Globus pallidus (tissue), 1 donor: ENCODE data around the gene CDC42BPG.

Experiments used
- DNase-seq: peaks from one replicate; pipeline ENCODE4 v3.0.0-alpha.2; 2015; ENCODE audit warnings: low spot score

CDC42BPG gene

DNA sequence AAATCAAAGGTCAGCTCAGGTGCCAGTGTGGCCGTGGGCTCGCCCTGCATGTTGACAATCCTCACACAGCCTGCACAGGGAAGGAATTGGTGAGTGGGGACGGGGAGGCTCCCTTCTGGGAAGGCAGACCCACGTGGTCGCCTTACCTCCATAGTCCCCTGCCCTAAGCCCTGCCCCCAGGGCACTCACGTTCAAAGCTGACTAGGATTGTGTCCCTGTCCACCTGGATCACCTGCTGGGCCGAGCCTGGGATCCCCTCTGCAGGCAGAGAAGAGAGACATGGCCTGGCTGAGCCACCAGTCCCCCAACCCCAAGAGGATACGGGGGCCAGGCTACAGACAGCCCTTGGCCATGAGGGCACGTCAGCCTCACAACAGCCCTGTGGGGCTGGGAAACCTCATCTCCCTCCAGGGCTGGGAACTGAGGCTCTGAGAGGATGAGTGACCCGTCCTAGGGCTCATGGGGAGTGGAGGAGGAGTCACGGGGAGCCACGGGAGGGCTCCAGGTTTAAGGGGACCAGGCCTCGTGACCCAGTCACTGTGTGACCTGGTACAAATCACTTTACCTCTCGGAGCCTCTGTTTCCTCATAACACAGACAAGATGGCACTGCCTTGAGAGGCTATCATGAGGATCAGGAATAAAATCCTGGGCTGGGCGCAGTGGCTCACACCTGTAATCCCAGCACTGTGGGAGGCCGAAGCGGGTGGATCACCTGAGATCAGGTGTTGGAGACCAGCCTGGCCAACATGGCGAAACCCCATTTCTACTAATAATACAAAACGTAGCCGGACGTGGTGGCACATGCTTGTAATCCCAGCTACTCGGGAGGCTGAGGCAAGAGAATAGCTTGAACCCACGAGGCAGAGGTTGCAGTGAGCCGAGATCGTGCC, 54.0 kb downstream of the CDC42BPG start:
- DNase-seq = no peak

DNA sequence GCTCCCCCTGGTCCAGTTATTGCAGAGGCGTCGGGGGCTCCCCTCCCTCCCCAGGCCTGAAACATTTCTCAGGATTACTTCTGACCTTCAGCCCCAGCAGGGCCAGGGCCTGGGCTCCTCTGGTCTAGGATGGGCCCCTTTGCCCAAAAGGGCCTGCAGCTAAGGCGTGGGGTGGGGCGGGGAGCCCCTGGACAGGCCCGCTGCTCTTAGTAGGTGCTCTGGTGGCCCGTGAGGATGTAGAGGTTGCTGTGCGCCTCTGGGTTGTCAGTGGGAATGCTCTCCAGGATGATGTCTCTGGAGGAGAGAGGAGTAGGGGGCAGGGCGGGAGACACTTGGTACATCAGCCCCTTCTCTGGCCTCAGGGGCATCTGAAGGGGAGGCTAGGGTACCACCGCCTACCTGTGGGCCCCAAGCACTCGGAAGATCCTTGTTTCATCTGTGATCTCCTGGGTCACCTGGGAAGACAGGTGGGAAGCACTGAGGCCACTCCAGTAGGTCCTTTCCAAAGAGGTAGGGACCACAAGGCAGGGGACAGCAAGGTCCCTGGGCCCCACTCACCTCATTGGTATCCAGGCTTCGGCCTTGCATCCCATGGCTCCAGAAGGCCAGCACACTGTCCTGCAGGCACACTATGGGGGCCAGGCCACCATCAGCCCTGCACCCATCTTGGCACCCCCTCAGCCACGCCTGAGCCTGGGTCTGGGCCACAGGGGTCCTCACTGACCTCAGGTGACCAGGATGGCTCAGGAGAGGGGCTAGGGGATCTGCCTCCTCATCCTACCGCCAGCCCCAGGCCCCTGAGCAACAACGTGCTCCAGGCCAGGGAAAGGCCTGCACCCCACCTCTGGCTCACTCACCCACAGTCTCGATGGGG, 54.9 kb downstream of the CDC42BPG start:
- DNase-seq = no peak

DNA sequence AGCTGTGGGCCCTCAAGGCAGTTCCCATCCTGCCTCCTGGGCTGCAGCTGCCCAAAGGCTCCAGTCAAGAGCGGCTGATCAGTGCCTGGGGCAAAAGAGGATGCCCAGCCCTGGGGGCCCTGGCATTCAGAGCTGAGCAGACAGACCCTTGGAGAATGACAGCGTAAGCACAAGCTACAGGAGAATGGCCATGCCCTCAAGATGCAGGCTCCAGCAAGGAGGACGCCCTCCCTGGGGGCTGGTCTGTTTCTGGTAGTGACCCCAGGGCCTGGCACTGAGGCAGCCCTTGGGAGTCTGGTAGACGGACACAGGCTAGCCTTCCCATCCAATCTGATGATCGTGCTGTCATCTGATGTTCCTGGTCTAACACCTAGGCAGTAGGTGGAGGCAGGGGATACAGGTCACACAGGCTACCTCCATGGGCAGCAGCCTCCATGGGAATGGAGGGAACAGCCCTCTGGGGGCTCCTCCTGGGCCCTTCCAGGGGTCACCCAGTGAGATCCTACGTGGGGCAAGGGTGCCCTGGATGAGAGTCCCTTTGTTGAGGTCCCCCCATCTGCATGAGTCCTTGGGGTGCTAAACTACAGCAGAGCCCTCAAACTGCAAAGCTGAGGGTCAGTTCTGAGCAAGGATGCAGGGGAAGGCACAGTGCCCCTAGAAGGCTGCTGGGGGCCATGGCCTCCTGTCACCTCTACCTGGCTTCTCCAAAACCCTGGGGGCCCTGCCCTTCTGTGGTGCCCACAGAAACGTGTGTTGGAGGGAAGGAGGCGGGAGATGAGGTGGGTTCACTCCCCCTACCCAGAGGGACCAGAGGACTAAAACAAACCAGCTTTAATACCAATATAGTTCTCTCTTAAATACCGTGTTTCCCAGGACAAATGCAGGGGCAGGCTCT, 55.9 kb downstream of the CDC42BPG start:
- no peak for DNase-seq

DNA sequence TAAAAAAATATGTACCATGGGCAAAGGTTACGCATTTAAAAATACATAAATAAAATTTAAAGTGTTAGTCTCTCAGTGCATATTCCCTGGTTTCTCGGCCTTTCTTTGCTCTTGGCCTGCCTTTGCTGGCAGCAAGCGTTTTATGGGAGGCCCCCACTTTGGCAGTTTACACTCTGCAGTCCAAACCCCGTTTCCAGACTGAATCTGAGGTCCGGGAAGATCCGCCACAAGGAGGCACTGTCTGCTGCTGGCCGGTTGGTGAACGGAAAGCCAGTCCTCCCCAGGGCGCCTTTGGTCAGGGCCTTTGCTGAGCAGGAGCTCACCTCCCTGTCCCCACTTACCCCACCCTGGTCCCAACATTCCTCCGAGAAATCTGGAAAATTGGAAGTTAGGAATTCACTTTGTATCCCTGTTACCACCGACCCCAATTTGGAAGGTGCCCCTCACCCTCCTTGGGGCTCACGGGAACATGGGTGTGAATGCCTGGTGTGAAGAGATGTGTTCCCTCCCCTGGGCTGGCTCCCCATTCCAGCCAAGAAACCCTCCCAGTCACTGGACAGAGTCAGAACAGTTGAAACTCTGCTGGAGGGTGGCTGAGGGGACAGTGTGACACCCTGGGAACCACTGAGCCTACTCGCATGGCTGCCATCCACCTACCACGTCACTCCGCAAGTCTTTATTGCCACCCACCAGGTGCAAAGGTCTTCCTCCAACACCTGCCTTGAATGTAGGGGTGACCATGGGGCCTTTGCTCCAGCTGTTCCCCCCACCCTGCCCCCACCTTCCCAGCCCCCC, 56.7 kb downstream of the CDC42BPG start:
- no peak for DNase-seq

DNA sequence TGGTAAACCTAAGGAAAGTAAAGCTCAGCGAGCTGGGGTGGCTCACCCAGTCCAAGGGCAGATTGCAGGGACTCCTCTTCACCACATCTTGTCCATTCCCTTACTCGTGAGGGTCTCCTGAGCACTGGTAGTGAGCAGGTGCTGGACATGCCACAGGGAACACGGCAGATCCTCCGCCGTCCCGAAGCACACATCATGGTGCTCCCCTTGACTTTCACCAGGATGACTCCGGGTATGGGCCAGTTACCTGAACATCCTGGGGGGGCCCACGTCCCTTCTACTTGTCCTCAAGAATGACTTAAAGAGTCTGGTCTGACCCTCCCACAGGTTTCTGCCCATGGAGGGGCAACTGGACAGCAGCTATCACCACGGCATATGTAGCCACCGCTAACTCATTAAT, 58.1 kb downstream of the CDC42BPG start:
- DNase-seq = no peak

DNA sequence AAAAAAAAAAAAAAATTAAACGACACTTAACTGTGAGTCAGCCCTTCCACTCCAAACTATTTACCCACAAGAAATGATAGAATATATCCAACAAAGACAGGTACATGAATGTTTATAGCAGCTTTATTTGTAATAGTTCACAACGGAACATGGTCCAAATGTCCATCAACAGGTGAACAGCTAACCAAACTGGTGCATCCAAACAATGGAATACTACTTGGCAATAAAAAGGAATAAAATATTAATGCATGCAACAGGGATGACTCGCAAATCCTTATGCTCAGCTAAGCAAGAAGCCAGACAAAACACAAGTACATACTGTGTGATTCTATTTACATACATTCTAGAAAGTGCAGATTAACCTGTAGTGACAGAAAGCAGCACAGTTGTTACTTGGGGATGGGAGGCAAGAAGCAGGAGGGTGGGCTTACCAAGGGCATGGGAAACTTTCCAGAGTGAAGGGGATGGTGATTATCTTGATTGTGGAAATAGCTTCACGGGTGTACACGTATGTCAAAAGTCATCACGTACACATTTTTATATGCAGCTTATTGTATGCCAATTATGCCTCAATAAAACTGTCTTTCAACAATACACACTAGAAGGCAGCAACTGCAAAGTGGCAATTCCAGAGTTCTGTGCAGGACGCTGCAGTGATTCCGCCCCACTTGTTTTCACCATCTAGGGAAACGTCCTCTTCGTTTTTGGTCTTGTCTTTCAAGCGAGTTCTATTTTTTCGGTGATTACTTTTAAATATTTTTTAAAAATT, 59.5 kb downstream of the CDC42BPG start:
- DNase-seq = no peak

DNA sequence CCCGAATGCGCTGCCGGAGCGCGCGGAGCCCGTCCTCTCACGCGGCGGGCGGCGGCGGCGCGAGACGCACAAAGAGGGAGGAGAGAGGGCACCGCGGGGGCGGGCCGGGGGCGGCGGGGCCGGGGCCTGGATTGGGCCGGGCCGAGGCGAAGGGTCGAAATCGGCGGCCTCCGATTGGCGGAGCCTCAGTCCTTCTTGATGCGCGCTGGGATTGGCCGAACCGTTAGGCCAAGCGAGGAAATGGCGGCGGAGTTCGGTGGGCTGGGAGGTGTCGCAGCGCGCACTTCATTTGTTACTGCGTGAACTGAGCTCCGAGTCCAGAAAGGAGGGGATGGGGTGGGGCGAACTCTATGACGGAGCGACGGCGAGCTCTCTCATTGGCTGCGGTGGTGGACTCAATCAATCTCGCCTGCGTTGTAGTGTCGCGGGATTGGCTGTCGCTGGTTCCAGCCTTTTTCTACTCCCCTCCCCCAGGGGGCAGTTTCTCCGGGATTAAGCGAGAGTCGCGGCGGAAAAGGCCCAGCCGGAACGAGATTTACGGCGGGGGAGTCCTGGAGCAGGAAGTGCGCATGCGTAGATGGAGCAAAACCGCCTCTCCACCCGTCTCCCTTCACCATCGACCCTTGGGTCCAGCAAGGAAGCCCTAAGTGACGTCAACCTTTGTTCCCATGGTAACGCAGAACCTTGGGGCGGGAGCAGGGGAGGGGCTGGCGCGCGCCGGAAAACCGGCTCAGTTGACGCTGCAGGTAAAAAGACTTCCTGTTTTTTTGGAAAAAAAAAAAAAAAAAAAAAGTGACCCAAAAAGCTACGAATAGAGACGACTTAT, 65.8 kb downstream of the CDC42BPG start, which contains the start of gene SF1:
TSS of gene SF1 (minus strand) at position 70 of the 826 bp plus-strand sequence. CDS start 150 bp downstream, outside the sequence.
- peak; percentile 100 for DNase-seq

DNA sequence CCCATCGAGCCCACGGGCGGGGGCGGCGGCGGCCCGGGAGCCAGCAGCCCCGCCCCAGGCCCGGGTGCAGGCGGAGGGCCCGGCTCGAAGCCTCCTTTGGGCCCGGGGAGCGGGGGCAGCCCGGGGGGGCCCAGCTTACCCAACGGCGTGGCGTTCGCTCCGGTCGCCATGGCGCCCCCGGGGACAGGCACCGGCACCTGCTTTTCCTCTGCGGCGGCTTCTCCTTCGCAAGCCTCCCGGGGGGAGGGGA, 66.3 kb downstream of the CDC42BPG start:
- no peak for DNase-seq

DNA sequence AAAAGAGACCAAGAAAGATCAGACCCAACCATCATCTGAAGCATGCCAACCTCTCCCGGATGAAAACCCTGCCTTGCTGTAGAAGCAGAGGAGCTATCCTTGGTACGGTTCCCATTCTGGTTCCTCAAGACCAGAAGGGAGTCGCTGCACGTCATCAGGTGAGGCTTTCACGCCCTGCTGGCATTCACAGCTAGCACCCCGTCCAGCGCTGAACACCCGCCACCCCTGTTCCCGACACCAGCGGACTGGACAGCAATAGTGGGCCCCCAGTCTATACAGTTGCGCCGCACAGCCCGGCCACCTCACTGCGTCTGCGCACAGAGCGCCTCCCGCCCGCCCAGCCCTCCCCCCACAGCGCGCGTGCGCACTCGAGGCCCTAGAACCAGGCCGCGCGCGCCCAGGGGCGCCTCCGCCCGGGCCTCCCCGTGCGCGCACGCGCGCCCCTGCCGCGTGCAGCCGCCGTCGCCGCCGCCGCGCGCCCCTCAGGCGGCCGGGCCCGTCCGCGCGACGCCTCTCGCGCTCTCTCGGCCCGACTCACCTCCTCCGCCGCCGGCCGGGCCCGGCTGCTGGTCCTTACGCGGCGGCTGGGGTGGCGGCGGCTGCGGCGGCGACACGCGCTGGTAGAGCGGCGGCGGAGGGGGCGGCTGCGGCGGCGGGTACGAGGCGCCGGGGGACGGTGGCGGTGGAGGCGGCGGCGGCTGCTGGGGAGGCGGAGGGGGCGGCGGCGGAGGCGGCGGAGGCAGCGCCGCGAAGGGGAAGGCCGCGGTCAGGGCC, 66.8 kb downstream of the CDC42BPG start:
- peak; percentile 84 for DNase-seq

DNA sequence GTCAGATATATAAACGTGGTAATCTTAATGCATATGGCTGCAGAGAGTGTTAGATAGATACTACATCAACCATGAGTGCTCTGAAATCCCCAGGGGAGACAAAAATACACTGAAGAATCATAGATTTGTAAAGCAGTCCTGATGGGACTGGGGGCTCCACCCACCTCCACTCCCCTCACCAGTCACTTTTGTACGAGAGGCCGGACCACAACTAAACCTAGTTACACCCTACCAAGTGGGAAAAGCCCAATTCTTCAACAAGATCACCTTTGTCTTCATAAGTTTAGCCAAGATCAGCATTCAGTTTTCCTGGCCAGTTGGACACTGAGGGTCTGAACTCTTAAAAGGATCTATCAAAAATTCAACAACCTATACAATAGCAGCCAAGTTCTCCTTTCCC, 67.6 kb downstream of the CDC42BPG start:
- no peak for DNase-seq

DNA sequence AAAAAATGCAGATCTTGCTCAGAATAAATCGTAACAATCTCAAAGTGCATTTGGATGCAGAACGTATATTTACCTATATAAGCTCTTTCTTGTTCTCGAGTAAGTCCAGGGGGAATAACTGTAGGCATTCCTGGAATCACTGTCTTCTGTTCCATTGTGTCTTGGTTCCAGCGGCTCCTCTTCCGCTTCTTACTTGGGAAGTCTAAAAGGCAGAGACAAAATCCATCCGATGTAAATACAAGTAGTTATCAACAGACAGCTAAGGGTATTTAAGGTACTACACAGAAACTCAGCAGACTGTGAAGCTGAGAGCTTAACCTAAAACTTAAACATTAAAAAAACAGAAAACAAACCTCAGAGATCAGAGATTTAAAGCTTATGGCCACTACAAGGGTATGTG, 68.0 kb downstream of the CDC42BPG start:
- DNase-seq = no peak

DNA sequence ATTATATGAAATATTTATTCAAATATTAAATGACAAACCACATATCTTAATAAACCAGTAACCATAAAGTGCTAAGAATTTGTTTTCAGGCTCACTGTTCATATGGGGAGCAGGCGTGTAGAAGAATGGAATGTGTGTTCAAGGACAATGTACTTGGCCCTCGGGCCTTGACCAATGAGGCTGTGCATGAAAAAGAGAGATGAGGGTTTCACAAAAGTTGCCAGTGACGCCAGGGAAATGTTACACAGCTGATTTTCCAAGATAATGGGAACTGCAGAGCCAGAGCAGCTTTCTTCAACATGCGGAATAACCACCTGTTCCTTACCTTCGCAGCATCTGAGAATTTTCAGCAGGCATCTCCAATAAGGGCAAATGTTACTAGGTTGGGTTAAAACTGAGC, 70.3 kb downstream of the CDC42BPG start:
- no peak for DNase-seq
